NCI-H2171 (cell line): ENCODE measurements around the gene PPID.
"Not testable (repeated sequence)": the region's sequence is repeated elsewhere in the genome, so short reads cannot be mapped to it uniquely, and the experiment has no call there.

ENCODE experiments used
- DNase-seq: peaks from one replicate; lab custom pipeline; 2025; lab: John Stamatoyannopoulos, UW

PPID gene

GRCh38 chr4:158729716-158730559 is 6.7 kb upstream of the PPID start:
- DNase-seq = no peak

DNA sequence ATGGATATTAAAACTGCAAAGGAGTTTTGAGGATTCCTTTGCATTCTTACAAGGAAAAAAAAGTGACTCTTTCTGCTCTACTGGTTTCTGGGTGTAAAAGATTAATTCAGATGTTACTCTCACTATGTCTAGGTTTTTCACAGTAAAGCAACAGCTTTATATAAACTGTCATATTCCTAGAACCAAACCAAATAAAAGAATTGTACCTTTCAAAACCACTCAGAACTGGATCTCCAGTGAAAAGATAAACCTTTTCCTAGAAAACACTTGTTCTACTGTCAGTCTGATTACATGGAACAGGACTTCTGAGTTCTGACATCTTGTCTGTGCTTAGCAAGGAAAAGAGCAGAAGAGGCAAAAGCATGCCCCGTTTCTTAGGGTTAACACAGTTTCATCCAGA is 5.0 kb upstream of the PPID start:
- DNase-seq = no peak

DNA sequence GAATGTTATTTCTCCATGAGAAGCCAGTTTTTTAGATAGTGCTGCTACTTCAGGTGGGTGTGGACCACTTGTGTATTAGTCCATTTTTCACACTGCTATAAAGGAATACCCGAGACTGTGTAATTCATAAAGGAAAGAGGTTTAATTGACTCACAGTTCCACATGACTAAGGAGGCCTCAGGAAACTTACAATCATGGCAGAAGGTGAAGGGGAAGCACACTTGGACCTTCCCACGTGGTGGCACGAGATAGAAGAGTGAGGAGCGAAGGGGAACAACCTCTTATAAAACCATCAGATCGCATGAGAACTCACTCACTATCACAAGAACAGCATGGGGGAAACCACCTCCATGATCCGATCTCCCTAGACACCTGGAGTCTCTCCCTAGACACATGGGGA is 3.4 kb upstream of the PPID start:
- no peak for DNase-seq

GRCh38 chr4:158724637-158725036 is 1.4 kb upstream of the PPID start:
- DNase-seq = no peak

DNA sequence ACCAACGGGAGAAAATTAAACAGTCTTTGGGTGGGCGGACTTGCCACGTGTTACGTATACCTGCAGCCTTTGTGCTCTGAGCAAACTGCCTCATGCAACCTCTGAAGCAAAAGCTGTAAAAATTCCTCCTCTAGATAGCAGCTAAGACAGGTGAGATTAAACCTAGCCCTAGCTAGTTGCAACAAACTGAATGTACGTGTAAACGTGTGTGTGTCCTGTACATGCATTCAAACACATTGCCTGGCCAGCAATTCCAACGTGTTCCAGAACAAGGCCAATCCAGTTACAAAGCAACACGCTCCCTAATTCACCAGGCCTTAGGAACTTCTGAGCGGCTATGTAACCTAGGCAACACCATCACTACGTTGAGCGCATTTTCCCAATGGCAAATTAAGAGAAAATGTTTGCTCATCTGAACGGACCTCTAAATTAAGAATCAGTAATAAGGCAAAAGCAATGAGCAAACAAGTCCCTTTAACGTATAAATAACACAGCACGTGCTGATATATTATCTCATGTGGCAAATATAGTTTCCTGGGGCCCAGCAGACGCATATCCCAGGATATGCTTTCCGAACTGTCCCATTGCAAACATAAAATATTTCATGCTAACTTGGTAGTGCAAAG is 792 bp downstream of the PPID start:
- DNase-seq = no peak

GRCh38 chr4:158721680-158722079 is 1.5 kb downstream of the PPID start:
- DNase-seq = no peak

DNA sequence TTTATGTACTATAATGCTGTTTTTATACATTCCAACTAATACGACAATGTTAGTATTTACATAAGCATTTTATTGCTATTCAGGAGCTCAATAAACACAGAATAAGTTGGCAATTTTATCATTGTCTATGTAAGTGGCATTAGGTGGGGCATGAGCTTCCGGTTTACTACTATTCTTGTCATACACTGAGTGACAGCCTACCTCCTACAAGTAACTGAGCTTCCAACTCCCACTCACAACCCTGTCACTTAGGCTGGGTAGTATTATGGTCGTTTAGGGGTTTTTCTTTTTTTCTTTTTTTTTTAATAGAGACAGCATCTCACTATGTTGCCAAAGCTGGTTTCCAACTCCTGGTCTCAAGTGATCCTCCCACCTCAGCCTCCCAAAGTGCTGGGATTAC is 7.4 kb downstream of the PPID start:
- no peak for DNase-seq

DNA sequence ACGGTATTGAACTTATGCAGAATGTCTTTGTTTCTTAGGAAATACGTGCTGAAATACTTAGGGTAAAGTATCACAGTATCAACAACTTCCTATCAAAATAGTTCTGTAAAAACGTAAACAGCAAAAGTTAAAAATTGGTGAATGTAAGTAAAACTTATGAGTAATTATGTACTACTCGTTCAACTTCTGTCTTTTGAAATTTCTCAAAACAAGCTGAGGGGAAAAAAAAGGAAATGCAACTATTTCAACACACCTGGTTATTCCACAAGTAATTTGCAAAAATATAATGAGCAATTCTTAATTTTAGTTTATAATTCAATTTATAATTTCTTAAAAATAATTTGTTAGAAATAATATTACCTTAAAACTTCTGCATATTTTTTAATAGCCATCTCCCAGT is 8.3 kb downstream of the PPID start:
- DNase-seq = no peak

DNA sequence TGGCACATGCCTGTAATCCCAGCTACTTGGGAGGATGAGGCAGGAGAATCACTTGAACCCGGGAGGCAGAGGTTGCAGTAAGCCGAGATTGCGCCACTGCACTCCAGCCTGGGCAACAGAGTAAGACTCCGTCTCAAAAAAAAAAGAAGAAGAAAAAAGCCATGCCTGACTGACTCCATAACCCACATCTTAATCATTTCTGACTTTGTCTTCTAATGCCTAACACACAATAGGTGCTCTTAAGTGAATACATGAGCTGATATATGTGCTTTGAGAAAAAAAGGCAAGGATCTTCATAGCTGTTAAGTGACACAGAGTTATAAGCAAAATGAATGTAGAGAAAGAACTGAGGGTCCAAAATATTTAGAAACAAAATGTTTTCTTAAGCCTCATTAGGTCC is 10.6 kb downstream of the PPID start:
- DNase-seq = not testable (repeated sequence)

DNA sequence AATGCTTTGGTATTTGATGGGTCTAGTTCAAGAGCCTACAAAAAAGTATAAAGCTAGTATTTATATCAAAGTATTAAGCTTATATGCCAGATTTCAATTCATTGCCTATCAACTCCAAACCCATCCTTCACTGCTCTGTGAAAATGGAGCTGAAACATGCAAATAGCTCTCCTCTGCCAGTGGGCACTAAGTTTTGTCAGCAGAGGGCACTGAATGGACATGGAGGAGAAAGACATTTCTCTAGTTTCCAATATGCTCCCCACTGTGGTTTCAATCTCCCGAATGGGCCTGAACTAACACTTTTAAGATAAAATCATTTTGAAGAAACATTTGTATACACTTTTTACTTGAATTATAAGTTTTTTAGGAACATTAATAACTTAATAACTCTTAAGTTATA is 12.4 kb downstream of the PPID start:
- no peak for DNase-seq

DNA sequence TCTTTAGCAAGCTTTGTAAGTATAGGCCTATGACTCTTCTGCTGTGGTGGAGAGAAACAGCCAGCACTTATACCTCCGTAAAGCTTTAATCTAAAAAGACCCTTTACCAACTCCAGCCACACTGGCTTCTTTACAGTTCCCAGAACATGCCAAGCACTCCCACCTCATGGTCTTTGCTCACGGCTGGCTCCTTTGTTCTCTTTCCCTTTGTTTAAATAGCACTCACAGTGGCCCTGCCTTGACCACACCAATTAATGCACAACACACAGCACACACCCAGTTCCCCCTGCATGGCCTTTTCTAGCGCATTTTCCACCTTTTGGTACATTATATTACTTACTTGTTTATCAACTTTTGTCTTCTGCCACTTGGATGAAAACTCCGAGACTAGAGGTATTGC is 18.9 kb downstream of the PPID start:
- DNase-seq = no peak

GRCh38 chr4:158688813-158689212 is 34.4 kb downstream of the PPID start:
- DNase-seq = no peak

GRCh38 chr4:158682066-158682465 is 41.1 kb downstream of the PPID start:
- no peak for DNase-seq

DNA sequence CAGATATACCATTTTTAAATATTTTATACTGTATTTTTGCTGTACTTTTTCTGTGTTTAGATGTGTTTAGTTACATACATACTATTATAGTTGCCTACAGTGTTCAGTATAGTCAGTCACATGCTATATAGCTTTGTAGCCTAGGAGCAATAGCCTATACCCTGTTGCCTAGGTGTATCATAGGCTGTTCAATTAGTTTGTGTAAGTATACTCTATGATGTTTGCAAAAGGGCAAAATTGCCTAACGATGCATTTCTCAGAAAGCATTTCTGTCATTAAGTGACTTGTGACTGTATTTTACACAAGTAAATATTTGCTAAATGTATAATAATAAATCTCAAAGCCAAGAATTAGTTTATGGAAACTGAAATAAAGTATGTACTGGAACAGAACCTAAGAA is 41.6 kb downstream of the PPID start:
- DNase-seq = no peak

DNA sequence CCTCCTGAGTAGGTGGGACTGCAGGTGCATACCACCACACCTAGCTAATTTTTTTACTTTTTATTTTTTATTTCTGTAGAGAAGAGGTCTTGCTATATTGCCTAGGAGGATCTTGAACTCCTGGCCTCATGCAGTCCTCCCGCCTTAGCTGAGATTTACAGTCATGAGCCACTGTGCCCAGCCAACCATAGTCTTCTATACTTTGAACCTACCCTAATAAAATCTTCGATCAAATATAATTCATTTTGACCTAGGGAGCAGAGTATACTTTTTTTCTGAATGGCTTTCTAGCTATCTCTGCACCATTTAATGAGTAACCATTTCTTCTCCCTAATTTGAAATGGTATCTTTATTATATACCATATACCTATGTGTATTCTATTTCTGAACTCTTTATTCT is 44.4 kb downstream of the PPID start:
- no peak for DNase-seq

- DNase-seq = no peak
These were observed 47.1 kb downstream of the PPID start for GRCh38 chr4:158676076-158676475.

- DNase-seq = no peak
These were observed 49.6 kb downstream of the PPID start for GRCh38 chr4:158673633-158674032.

- peak; percentile 89 for DNase-seq
These were observed 51.0 kb downstream of the PPID start, which contains the start of gene ETFDH for GRCh38 chr4:158671915-158672806. Gene ETFDH, plus strand, starts transcription at chr4:158672296. Its CDS starts 161 bp downstream, at chr4:158672457.

DNA sequence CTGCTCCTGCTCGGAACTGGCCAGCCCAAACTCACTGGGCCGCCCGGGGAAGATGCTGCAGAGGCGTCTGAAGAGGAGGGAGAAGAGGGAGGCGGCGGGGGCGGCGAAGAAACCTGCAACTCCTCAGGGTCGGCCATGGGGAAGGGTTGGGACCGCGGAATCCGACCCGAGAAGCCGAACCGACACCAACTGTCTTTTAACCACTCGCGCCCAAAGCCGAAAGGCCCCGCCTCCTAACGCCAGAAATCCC is 51.6 kb downstream of the PPID start, which contains the start of gene C4orf46:
TSS of gene C4orf46 (minus strand) at position 223 of the 250 bp plus-strand sequence. CDS start at position 137, 86 bp downstream.
- DNase-seq = no peak

- DNase-seq = no peak
These were observed 52.1 kb downstream of the PPID start for GRCh38 chr4:158670975-158671664.

DNA sequence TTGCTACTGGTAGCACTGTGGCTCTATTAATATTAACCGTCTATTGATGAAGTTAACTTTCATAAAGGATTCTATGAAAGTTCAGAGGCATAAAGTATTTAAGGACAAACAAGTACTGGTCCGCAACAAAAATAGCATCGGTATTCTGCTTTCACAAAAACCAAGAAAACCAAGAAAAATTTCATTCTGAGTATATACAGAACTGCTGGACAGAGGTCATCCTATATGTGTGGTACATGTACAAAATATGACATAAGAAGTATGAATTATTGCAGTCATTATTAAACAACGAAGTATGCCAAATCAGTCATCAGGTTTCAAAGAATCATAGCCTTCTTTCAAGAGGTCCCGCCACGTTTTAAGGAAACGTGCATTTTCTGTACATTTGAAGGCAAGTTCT is 53.9 kb downstream of the PPID start:
- no peak for DNase-seq

DNA sequence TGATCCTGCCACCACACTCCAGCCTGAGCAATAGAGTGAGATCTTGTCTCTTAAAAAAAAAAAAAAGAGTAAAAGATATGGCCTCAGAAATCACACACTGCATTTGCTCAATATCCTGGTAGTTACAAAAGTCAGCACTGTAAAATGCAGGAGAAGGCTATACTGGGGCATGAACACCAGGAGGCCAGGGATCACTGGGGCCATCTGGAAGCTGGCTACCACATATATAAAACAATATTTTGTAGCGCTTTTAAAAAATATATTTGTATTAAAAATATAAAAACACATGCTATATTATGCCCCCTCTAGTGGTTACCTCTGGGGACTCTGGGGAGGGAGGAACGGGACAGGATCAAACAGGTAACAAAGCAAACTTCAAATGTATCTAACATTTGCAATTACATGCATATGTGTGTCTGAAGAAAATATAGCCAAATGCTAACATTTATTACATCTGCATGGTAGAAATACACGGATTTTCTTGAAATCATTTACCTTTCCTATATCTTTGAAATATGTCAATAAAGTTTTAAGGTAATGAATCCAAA is 55.5 kb downstream of the PPID start:
- no peak for DNase-seq
